ENCODE measurements around the gene VPS29. TPM values are rescaled to one million over a fixed set of nuclear protein-coding genes. Genes with fewer than 3 reads are reported as not detected.

VPS29 gene
- total and polyA plus RNA-seq, 2 of the 8 experiments (the other 6 are each of a cell fraction or from before 2014, with no cell fraction given) = 59.0 to 74.6 TPM

DNA sequence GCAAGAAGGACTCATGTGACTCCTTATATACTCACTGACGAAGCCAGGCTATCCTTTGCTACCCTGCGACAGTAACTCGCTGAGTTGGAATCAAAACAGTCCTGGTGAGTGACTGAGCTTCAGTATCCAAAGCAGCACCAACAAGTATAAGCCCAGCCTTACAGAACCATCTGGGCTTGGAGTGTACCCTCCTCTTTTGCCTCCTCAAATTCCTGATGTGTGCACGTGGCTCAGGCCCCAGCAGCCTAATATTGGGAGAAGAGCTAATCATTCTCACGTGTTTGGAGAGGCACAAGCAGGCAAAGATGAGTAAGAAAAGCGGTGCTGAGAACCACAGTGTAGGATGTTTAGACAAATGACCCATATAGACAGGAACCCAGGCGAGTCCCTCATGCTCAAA lies 46.8 kb upstream of the VPS29 start (continued):
- TF ChIP-seq, protein P1, sequence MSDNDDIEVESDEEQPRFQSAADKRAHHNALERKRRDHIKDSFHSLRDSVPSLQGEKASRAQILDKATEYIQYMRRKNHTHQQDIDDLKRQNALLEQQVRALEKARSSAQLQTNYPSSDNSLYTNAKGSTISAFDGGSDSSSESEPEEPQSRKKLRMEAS (IDR thresholded peaks at IDR 0.05) = no peak
- no peak for TF ChIP-seq POU5F1 (IDR thresholded peaks at IDR 0.05; ENCODE audit: low read depth, low read length)
- TF ChIP-seq, protein P2, sequence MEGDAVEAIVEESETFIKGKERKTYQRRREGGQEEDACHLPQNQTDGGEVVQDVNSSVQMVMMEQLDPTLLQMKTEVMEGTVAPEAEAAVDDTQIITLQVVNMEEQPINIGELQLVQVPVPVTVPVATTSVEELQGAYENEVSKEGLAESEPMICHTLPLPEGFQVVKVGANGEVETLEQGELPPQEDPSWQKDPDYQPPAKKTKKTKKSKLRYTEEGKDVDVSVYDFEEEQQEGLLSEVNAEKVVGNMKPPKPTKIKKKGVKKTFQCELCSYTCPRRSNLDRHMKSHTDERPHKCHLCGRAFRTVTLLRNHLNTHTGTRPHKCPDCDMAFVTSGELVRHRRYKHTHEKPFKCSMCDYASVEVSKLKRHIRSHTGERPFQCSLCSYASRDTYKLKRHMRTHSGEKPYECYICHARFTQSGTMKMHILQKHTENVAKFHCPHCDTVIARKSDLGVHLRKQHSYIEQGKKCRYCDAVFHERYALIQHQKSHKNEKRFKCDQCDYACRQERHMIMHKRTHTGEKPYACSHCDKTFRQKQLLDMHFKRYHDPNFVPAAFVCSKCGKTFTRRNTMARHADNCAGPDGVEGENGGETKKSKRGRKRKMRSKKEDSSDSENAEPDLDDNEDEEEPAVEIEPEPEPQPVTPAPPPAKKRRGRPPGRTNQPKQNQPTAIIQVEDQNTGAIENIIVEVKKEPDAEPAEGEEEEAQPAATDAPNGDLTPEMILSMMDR (IDR thresholded peaks at IDR 0.05; ENCODE audit: control extremely low read depth in 1 of 3, insufficient read depth in 1 of 3, low read depth in 1 of 3, low read length in 3 of 3) = no peak
